ENCODE data around the gene MBOAT1.
A peak's percentile ranks its signal among the peaks of the same experiment; 100 is the strongest.
"Not testable (repeated sequence)": the region's sequence is repeated elsewhere in the genome, so short reads cannot be mapped to it uniquely, and the experiment has no call there.

The MBOAT1 gene

GRCh38 chr6:20202324-20202658 lies 10.0 kb downstream of the MBOAT1 start:
- no peak for DNase-seq

GRCh38 chr6:20200761-20201630 lies 11.3 kb downstream of the MBOAT1 start:
- DNase-seq, result no peak

GRCh38 chr6:20198775-20199174 lies 13.5 kb downstream of the MBOAT1 start:
- DNase-seq, result no peak

- DNase-seq, result no peak
Measured at GRCh38 chr6:20198156-20198774, 14.0 kb downstream of the MBOAT1 start.

GRCh38 chr6:20197251-20197650 lies 15.0 kb downstream of the MBOAT1 start:
- DNase-seq, result no peak

- no peak for DNase-seq
Measured at GRCh38 chr6:20192625-20193024, 19.6 kb downstream of the MBOAT1 start.

GRCh38 chr6:20191992-20192391 lies 20.3 kb downstream of the MBOAT1 start:
- no peak for DNase-seq

GRCh38 chr6:20188630-20189075 lies 23.6 kb downstream of the MBOAT1 start:
- DNase-seq, result peak; percentile 12

- peak; percentile 38 for DNase-seq
Measured at GRCh38 chr6:20186981-20187380, 25.3 kb downstream of the MBOAT1 start.

- DNase-seq, result no peak
Measured at GRCh38 chr6:20183706-20184105, 28.6 kb downstream of the MBOAT1 start.

GRCh38 chr6:20182926-20183521 lies 29.2 kb downstream of the MBOAT1 start:
- DNase-seq, result no peak

GRCh38 chr6:20182069-20182468 lies 30.2 kb downstream of the MBOAT1 start:
- DNase-seq, result no peak

- no peak for DNase-seq
Measured at GRCh38 chr6:20180935-20181334, 31.3 kb downstream of the MBOAT1 start.

GRCh38 chr6:20179287-20180045 lies 32.8 kb downstream of the MBOAT1 start:
- not testable (repeated sequence) for DNase-seq

GRCh38 chr6:20178327-20178726 lies 33.9 kb downstream of the MBOAT1 start:
- DNase-seq, result no peak

- DNase-seq, result no peak
Measured at GRCh38 chr6:20175810-20176410, 36.4 kb downstream of the MBOAT1 start.

- no peak for DNase-seq
Measured at GRCh38 chr6:20173833-20174792, 38.2 kb downstream of the MBOAT1 start.

- DNase-seq, result no peak
Measured at GRCh38 chr6:20172842-20173456, 39.3 kb downstream of the MBOAT1 start.

- DNase-seq, result no peak
Measured at GRCh38 chr6:20170455-20171148, 41.7 kb downstream of the MBOAT1 start.

- no peak for DNase-seq
Measured at GRCh38 chr6:20169786-20170185, 42.5 kb downstream of the MBOAT1 start.
